Spleen (tissue), 7 donors: ENCODE data around the gene CBFA2T2.

Source experiments
- CTCF ChIP-seq, 11 experiments: fragments of 200-600 bp in 7 of 11; fragments of 450-650 bp in 4 of 11; sonication (generic) in 4 of 11; IDR thresholded peaks in 8 of 11; conservative IDR thresholded peaks in 3 of 11; 1 replicate in 7 of 11; 2 replicates in 4 of 11; pipeline versions ENCODE4 v1.4.0 to v1.8.0; 2016 to 2021; ENCODE audit warnings: antibody characterized with exemption in 11 of 11, inconsistent platforms in 4 of 11, mild to moderate bottlenecking in 1 of 11
- POLR2AphosphoS5 ChIP-seq, 3 donors: sonication (generic); formaldehyde crosslinking; IDR thresholded peaks; one replicate each; pipeline ENCODE4 v1.5.1; 2017; ENCODE audit warnings: antibody characterized with exemption in 3 of 3
- donor health status: DM: no; HTN: no; CAD: no; lungs with moderate emphysema.
- donor health status: DM: no; HTN: no; CAD: no.
- donor health status: DM: no; HTN: no; CAD: no.

DNA sequence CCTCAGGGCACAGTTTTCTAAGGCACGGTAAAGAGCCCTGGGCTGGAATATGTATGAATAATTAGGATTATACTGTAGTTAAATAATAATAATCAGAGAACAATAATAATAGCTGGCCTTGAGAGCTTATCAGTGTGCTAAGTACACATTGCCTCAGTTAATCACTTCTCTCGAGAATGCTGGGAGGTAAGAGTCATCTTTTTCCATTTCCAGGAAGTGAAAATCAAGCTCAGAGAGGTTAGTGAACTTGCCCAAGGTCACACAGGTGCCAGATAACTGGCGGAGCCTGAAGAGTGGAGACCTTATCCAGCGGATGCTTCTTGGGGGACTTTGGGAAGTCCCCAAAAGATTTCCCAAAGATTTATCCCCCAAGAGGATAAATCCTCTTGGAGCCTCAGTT is 19.4 kb upstream of the CBFA2T2 start:
- TF ChIP-seq CTCF (IDR thresholded peaks at IDR 0.05 in 8 of 11, conservative IDR thresholded peaks at IDR 0.05 in 3 of 11): no peak
- TF ChIP-seq POLR2AphosphoS5 (IDR thresholded peaks at IDR 0.05): no peak
